ENCODE results near the gene ASTE1. TPM values are rescaled to one million over a fixed set of nuclear protein-coding genes. Genes with fewer than 3 reads are reported as not detected.
"Not testable (repeated sequence)": the region's sequence is repeated elsewhere in the genome, so short reads cannot be mapped to it uniquely, and the experiment has no call there.

Gene ASTE1
- total RNA-seq, 1 donor from 2014 or later = 16.4 TPM

GRCh38 chr3:131009698-131010097, 16.9 kb downstream of the ASTE1 start:
- intact Hi-C loops (cut with micrococcal nuclease) = no loop called here

GRCh38 chr3:131008326-131008725, 18.3 kb downstream of the ASTE1 start:
- intact Hi-C loops (cut with micrococcal nuclease) = no loop called here

DNA sequence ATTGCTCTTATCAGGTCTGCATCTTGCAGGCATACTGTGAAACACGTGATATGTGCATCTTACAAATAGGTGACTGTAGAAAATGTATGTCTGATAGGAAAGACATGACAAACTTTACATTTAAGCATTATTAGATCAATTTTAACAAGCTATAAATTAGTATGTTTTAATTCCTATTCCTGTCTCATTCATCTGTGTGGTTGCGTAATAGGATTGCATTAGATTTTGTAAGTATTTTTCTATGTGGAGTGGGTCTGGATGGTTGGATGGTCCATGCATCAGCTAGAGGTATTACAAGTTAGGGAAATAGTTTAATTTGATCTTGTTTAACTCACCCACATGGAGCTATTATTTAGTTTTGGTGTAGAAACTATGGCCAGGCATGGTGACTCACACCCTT, 18.8 kb downstream of the ASTE1 start:
- intact Hi-C loops (cut with micrococcal nuclease) = no loop called here

- intact Hi-C loops (cut with micrococcal nuclease) = no loop called here
These were observed 19.4 kb downstream of the ASTE1 start for GRCh38 chr3:131007256-131007655.

DNA sequence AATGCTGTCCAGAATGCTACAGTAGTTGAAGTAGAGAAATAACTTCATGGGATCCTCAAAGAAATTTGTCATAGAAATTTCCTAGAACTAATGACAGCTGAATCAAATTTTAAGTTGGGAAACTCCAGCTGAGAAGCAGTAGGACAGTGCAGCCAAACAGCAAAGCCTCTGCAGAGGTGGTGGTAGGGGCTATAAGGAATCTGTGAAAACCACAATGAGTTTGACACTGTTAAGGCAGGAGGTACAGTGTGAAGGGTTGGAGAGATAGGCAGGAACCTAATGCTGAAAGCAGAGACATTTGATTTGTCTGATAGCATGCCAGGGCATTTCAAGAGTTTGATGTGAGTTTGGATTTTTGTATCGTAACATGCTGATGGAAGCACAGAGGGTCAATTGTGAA, 22.0 kb downstream of the ASTE1 start:
- intact Hi-C loops (cut with micrococcal nuclease) = no loop called here

DNA sequence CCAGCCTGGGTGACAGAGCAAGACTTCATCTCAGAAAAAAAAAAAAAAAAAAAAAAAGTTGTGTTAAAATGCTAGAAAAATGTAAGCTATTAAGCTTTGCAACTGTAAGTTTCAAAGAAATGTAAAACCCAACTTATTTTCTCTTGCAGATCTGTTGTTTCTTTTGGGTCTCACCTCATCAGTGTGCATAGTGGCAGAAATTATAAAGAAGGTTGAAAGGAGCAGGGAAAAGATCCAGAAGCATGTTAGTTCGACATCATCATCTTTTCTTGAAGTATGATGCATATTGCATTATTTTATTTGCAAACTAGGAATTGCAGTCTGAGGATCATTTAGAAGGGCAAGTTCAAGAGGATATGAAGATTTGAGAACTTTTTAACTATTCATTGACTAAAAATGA, 25.6 kb downstream of the ASTE1 start:
- intact Hi-C loops (cut with micrococcal nuclease) = no loop called here

DNA sequence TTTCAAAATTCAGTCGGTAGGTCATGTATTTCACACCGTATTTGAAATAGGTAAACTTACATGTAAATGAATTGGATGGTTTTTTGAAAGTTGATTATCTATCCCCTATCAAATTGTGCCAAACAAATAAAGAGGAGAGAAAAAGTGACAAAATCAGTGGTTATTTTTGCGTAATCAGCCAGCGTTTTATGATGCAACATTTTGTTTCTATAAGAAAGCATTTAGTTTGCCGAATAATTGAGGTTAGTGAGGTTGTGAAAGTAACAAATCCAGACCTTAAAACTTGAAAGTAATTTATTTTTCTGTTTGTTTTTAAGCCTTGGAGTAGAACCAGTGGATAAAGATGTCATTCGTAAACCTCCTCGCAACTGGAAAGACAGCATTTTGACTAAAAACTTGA, 29.3 kb downstream of the ASTE1 start:
- intact Hi-C loops (cut with micrococcal nuclease) = no loop called here

DNA sequence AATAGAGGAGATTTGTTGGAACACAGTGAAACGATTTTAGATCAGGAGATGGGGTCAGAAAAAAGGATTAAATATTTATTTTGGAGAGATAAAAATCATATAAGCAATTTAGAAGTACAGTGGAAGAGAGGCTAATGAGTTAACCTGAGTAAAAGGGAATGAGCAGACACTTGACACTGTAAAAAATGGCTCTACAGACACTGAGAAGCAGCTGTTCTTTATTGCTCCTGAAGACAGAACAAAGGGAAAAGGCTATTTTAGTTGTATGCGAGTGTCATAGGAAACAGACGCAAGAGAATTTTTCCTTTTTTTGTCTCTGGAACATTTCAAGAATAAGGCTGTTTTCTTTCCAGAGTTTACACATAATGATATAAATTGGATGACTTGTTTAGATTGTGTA, 34.3 kb downstream of the ASTE1 start:
- intact Hi-C loops (cut with micrococcal nuclease) = no loop called here

DNA sequence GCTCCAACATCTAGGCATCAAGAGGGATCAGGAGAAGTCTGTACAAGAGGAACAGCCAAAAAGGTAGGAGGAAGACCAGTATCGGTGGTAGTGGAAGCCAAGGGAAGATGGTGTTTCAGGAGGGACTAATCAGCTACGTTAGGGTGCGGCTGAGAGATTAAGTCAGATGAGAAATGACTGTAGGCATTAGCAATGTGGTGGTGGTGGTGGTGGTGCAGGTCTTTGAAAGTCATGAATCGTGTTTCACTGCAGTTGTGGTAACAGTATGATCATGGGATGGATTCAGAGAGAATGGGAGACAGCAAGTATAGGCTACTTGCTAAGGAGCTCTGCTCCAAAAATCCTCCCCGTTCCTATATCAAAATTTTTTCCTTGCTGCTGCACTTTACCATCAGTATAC, 35.5 kb downstream of the ASTE1 start:
- intact Hi-C loops (cut with micrococcal nuclease) = no loop called here

- intact Hi-C loops (cut with micrococcal nuclease) = no loop called here
These were observed 36.3 kb downstream of the ASTE1 start for GRCh38 chr3:130990282-130990681.

- intact Hi-C loops (cut with micrococcal nuclease) = no loop called here
These were observed 45.2 kb downstream of the ASTE1 start for GRCh38 chr3:130981469-130981868.

GRCh38 chr3:130979117-130979516, 47.5 kb downstream of the ASTE1 start:
- intact Hi-C loops (cut with micrococcal nuclease) = no loop called here

DNA sequence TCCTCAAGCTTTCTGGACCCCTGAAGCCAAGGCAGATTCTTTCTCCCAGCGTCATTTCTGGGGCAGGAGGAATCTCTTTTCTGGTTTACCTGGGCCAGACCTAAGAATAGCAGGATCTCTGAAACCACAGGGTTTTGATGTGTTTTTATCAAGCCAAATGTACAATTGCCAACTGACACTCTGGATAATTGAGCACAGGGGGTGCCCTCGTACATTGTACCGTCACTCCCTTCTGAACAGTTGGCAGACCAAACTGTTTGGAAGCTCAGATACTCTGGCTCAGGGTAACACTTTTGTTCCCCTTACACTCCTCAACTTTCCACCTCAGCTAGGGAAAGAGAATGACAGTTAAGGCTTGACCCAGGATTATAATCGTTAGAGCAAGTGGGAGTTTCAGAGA, 49.9 kb downstream of the ASTE1 start:
- intact Hi-C loops (cut with micrococcal nuclease) = no loop called here

DNA sequence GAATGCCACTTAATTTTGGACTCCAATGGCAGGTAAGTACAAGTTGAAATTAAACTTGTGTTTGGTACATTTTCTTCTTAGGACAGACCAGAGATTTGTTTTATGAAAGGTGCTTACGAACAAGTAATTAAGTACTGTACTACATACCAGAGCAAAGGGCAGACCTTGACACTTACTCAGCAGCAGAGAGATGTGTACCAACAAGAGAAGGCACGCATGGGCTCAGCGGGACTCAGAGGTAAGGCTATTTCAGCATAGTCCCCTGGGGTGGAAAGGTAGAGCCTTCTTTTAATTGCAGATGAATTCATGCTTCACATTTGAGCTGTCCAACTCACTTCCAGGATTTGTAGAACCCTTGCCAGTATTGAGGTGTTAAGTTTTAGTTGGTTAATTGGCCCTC, 51.4 kb downstream of the ASTE1 start:
- intact Hi-C loops (cut with micrococcal nuclease) = no loop called here

- intact Hi-C loops (cut with micrococcal nuclease) = no loop called here
These were observed 52.4 kb downstream of the ASTE1 start for GRCh38 chr3:130974201-130974600.

DNA sequence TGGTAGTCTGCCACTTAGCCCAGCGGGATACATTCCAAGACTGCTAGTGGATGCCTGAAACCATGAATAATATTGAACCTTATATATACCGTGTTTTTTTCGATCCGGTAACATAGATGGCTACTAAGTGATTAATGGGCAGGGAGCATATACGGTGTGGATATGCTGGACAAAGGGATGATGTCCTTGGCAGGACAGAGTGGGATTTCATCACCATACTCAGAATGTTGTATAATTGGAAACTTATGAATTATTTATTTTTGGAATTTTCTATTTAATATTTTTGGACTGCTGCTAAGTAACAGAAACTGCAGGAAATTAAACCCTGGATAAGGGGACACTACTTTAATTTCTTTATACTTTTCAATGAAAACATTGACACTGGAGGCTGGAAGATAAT, 53.2 kb downstream of the ASTE1 start:
- intact Hi-C loops (cut with micrococcal nuclease) = no loop called here

GRCh38 chr3:130972592-130972991, 54.0 kb downstream of the ASTE1 start:
- intact Hi-C loops (cut with micrococcal nuclease) = not testable (repeated sequence)

DNA sequence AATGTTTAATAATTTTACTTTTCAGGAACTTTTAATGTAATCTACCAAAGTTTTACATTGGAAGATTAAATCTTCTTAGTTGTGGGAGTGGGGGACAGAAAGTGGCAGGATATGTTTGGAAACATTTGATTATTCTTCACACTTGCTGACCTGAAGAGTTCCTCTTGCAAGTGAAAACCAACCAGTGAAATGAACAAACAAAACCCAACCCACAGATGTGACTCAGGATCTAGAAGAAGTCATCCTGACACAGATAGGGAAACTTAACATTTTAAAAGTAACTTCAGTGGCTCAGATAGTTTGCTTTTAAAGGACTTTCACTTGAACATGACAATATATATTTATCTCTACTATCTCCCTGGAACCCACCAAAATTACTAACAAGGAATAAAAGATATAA, 55.4 kb downstream of the ASTE1 start:
- intact Hi-C loops (cut with micrococcal nuclease) = no loop called here

GRCh38 chr3:130969621-130970020, 57.0 kb downstream of the ASTE1 start:
- intact Hi-C loops (cut with micrococcal nuclease) = no loop called here

- intact Hi-C loops (cut with micrococcal nuclease) = no loop called here
These were observed 58.4 kb downstream of the ASTE1 start for GRCh38 chr3:130968221-130968620.

DNA sequence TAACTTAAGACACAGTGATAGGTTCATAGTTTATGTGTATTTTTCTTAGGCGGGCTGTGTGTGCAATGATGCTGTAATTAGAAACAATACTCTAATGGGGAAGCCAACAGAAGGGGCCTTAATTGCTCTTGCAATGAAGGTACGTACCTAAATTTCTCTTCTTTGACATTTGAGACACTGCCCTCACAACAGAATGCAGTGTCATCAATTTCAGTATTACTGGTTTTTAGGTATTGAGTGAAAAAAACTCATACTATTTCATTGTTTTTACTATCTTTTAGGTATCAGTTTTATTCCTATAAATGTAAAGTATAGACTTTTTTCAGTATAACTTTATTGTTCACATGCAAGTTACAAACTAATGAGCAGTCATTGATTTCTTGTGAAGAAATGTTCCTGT, 59.3 kb downstream of the ASTE1 start:
- intact Hi-C loops (cut with micrococcal nuclease) = no loop called here

DNA sequence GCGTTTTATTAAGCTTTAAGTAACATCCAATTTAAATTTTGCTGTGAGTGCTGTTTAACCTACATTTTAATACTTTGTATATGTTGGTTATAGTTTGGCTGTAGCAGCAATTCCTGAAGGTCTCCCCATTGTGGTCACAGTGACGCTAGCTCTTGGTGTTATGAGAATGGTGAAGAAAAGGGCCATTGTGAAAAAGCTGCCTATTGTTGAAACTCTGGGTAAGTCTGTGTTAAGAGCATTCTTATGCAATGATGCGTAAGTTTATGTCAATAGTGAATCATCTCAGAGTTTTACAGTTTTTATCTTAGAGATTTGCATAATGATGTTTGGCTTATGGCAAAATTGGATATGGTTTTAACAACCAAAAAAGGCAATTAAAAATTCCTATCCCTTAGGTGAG, 62.7 kb downstream of the ASTE1 start:
- intact Hi-C loops (cut with micrococcal nuclease) = no loop called here
